Esophagus squamous epithelium (tissue), 5 donors: ENCODE results near the gene YEATS4. TPM values are rescaled to one million over a fixed set of nuclear protein-coding genes. Genes with fewer than 3 reads are reported as not detected.

ENCODE experiments used
- DNase-seq: peaks from one replicate; lab custom pipeline; 2025; lab: John Stamatoyannopoulos, UW
- H3K27ac ChIP-seq, 4 donors: fragments of 200-600 bp; sonication (generic); one replicate each; pipeline ENCODE4 v1.5.1; 2016 to 2019; ENCODE audit warnings: mild to moderate bottlenecking in 1 of 4
- H3K27me3 ChIP-seq, 4 donors: fragments of 200-600 bp; sonication (generic); 1 replicate in 3 of 4; 2 replicates in 1 of 4; pipeline versions ENCODE4 v1.5.1 to v1.6.0; 2017 to 2021; ENCODE audit warnings: antibody characterized with exemption in 1 of 4
- H3K36me3 ChIP-seq, 3 donors: fragments of 200-600 bp; sonication (generic); one replicate each; pipeline ENCODE4 v1.5.1; 2016 to 2019
- H3K4me1 ChIP-seq, 3 donors: fragments of 200-600 bp; sonication (generic); one replicate each; pipeline ENCODE4 v1.5.1; 2017 to 2019
- H3K4me3 ChIP-seq, 4 donors: fragments of 200-600 bp; sonication (generic); 1 replicate in 3 of 4; 2 replicates in 1 of 4; pipeline ENCODE4 v1.5.1; 2016 to 2019; ENCODE audit warnings: mild to moderate bottlenecking in 2 of 4, moderate library complexity in 1 of 4
- H3K9me3 ChIP-seq, 3 donors: fragments of 200-600 bp; sonication (generic); one replicate each; pipeline ENCODE4 v1.5.1; 2016 to 2019
- CTCF ChIP-seq, 6 experiments: fragments of 450-650 bp in 4 of 6; fragments of 200-600 bp in 2 of 6; sonication (generic) in 2 of 6; IDR thresholded peaks; one replicate each; pipeline ENCODE4 v1.5.1; 2016 to 2019; ENCODE audit warnings: antibody characterized with exemption in 6 of 6, mild to moderate bottlenecking in 4 of 6, moderate library complexity in 4 of 6
- POLR2A ChIP-seq, 4 donors: fragments of 450-650 bp; IDR thresholded peaks; one replicate each; pipeline ENCODE4 v1.6.1; 2017; ENCODE audit warnings: antibody characterized with exemption in 4 of 4, mild to moderate bottlenecking in 4 of 4, moderate library complexity in 3 of 4
- WGBS, 2 donors: methylation state at CpG; one replicate each; pipeline ENCODE4 v1.1.5; 2018; 5-methylcytosine and 5-hydroxymethylcytosine counted together
- intact Hi-C: fragments of 100-400 bp; cut with DNase I; formaldehyde crosslinking; loops from one replicate; pipeline ENCODE4 v1.15.0; 2022
- total RNA-seq, 4 donors: library from RNA; depleted of rRNA; stranded (reverse); fragments of >200 nt; gene quantifications; one replicate each; pipeline ENCODE4 v1.1.0, GENCODE V29; 2016
- donor health status: DM: yes; HTN: yes; CAD: no.

YEATS4 gene
- total RNA-seq, 4 donors from 2014 or later, result 15.0 to 36.9 (median 26.2) TPM

GRCh38 chr12:69337311-69338090 lies 22.0 kb upstream of the YEATS4 start:
- H3K36me3 ChIP-seq, result no peaks in the 10 kb centered on the region
- WGBS, 2 donors, result 67 to 81% methylated on average over 2 of the region's 2 CpGs
- intact Hi-C loops, result no loop called here
- TF ChIP-seq POLR2A (IDR thresholded peaks at IDR 0.05), result no peak
- TF ChIP-seq CTCF (IDR thresholded peaks at IDR 0.05), result no peak
- no peak for DNase-seq
- no peaks in the 10 kb centered on the region for H3K9me3 ChIP-seq
- H3K4me3 ChIP-seq, result no peak overlapping the region
- peaks cover 0 to 13% (median 2%) of the 10 kb centered on the region in 3 donors for H3K4me1 ChIP-seq
- H3K27me3 ChIP-seq, result peaks cover 0 to 12% (median 0%) of the 10 kb centered on the region in 4 donors
- H3K27ac ChIP-seq, result no peak overlapping the region

GRCh38 chr12:69338120-69338859 lies 21.3 kb upstream of the YEATS4 start:
- no peak for TF ChIP-seq CTCF (IDR thresholded peaks at IDR 0.05)
- TF ChIP-seq POLR2A (IDR thresholded peaks at IDR 0.05), result no peak
- H3K4me3 ChIP-seq, result no peak overlapping the region
- DNase-seq, result no peak
- intact Hi-C loops, result no loop called here
- no peak overlapping the region for H3K27ac ChIP-seq
- peaks cover 0 to 13% (median 2%) of the 10 kb centered on the region in 3 donors for H3K4me1 ChIP-seq
- H3K9me3 ChIP-seq, result no peaks in the 10 kb centered on the region
- peaks cover 0 to 9% (median 0%) of the 10 kb centered on the region in 4 donors for H3K27me3 ChIP-seq
- H3K36me3 ChIP-seq, result no peaks in the 10 kb centered on the region
- WGBS, 2 donors, result 82 to 84% methylated on average over 3 of the region's 3 CpGs

- Histone ChIP-seq H3K27ac (no peak overlapping the region), H3K9me3 (no peaks in the 10 kb centered on the region), H3K36me3 (no peaks in the 10 kb centered on the region), H3K4me3 (no peak overlapping the region), H3K27me3 (peaks cover 0 to 9% (median 0%) of the 10 kb centered on the region in 4 donors), H3K4me1 (peaks cover 0 to 18% (median 2%) of the 10 kb centered on the region in 3 donors)
- intact Hi-C loops, result no loop called here
- TF ChIP-seq CTCF (IDR thresholded peaks at IDR 0.05), result no peak
- TF ChIP-seq POLR2A (IDR thresholded peaks at IDR 0.05), result no peak
- DNase-seq, result no peak
Measured at GRCh38 chr12:69338936-69339335, 20.6 kb upstream of the YEATS4 start.

- Histone ChIP-seq H3K4me3 (no peak overlapping the region), H3K27ac (no peak overlapping the region), H3K9me3 (no peaks in the 10 kb centered on the region), H3K4me1 (peaks cover 0 to 20% (median 2%) of the 10 kb centered on the region in 3 donors), H3K27me3 (peaks cover 0 to 3% (median 0%) of the 10 kb centered on the region in 4 donors), H3K36me3 (no peaks in the 10 kb centered on the region)
- 79 to 94% methylated on average over 2 of the region's 2 CpGs for WGBS, 2 donors
- TF ChIP-seq CTCF (IDR thresholded peaks at IDR 0.05), result no peak
- no peak for TF ChIP-seq POLR2A (IDR thresholded peaks at IDR 0.05)
- intact Hi-C loops, result no loop called here
- no peak for DNase-seq
Measured at GRCh38 chr12:69339999-69340398, 19.5 kb upstream of the YEATS4 start.

- 48 to 55% methylated on average over 5 of the region's 5 CpGs for WGBS, 2 donors
- no peak for DNase-seq
- TF ChIP-seq POLR2A (IDR thresholded peaks at IDR 0.05), result no peak
- TF ChIP-seq CTCF (IDR thresholded peaks at IDR 0.05), result no peak
- intact Hi-C loops, result no loop called here
- H3K27ac ChIP-seq, result no peak overlapping the region
- no peaks in the 10 kb centered on the region for H3K9me3 ChIP-seq
- no peak overlapping the region for H3K4me3 ChIP-seq
- peaks cover 0 to 19% (median 2%) of the 10 kb centered on the region in 3 donors for H3K4me1 ChIP-seq
- H3K27me3 ChIP-seq, result no peaks in the 10 kb centered on the region
- no peaks in the 10 kb centered on the region for H3K36me3 ChIP-seq
Measured at GRCh38 chr12:69341328-69341727, 18.2 kb upstream of the YEATS4 start.
